Stimulated activated CD4-positive, alpha-beta T cell treated with anti-CD3 and anti-CD28 coated beads, Interleukin-4, amount 100 ng/mL, for 1 hour (primary cell): ENCODE measurements around the gene HSPA12B.

Source experiments
- DNase-seq: peaks from one replicate; pipeline ENCODE4 v3.0.0-alpha.2; 2020

Gene HSPA12B

DNA sequence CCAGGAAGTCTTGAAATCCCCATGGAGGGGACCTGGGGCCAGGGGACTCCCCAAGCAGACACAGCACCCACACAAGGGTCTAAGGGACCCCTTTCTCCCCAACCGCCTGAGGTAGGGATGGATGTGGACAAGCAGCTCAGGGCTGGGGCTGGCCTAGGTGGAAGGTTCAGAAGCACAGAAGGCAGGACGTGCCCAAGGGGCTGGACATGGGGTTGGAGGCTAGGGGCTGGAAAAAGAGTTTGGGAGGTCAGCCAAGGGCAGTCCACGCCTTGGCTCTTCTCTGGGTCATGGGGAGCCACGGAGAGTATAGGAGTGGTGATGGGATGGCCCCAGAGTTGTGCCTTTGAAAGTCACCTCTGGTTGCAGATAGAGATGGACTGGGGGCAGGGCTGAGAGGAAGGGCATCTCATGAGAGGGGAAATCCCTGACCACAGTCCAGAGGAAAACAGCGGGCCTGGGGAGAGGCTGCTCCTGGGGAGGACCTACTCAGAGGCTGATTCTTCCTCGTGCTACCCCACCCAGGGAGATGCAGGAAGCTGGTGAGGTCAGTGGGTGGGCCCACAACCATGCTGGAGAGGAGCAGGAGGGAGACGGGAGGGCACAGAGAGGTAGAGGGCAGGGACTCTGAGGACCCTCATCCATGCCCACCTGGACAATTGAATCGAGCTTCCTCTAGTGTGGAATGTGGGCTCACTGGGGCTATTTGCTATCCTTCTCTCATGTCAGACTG is 2.5 kb upstream of the HSPA12B start:
- no peak for DNase-seq

DNA sequence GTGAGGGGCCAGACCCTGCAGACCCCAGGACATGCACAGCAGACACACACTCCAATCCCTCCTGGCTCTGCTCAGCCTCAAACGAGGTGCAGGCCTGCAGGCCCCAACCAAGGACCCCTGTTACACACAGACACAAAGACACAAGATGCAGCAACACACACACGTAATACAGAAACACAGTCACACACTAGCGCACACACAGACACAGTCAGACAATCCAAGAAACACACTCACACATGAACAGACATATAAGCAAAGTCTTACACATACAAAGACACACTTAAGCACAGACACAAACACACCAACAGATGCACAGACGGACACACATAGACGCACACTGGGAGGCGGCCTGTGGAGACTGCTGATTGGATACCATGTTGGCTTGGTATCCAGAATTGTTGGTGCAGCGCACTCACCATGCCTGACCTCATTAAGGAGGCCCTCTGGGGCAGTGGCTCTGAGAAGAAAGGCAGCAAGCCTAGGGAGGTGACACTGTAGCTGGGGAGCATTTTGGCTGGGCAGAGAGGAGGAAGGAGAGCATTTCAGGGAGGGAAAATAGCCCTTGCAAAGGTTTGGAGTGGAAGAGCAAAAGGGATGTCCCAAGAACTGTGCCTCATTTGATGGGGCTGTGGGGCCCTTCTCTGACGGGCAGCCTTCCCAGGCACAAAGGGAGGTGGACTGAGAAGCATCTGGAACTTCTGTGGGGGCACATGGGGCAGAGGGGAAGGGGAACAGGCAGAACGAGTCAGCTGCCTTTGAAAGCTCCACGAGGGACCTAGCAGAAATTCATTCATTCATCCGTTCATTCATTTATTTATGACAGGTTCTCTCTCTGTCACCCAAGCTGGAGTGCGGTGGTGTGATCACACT is 1.4 kb upstream of the HSPA12B start:
- no peak for DNase-seq

DNA sequence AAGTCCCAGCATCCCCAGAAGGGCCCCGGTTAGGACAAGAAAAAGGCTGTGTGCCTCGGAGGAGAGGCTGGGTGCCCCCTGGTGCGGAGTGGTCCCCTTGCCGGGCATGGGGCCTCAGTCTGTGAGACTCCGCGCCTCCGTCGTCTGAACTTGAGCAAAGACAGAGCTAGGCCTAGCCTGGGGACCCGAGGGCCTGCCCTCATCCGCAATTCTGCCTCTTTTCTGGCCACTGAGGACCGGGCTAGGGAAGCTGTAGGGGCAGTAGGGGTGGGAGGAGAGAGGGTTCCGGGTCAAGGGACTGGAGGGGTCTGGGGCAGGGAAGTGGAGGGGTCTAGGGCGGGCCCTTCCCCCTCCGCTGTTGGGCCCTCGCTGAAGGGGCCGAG is 550 bp upstream of the HSPA12B start:
- no peak for DNase-seq

DNA sequence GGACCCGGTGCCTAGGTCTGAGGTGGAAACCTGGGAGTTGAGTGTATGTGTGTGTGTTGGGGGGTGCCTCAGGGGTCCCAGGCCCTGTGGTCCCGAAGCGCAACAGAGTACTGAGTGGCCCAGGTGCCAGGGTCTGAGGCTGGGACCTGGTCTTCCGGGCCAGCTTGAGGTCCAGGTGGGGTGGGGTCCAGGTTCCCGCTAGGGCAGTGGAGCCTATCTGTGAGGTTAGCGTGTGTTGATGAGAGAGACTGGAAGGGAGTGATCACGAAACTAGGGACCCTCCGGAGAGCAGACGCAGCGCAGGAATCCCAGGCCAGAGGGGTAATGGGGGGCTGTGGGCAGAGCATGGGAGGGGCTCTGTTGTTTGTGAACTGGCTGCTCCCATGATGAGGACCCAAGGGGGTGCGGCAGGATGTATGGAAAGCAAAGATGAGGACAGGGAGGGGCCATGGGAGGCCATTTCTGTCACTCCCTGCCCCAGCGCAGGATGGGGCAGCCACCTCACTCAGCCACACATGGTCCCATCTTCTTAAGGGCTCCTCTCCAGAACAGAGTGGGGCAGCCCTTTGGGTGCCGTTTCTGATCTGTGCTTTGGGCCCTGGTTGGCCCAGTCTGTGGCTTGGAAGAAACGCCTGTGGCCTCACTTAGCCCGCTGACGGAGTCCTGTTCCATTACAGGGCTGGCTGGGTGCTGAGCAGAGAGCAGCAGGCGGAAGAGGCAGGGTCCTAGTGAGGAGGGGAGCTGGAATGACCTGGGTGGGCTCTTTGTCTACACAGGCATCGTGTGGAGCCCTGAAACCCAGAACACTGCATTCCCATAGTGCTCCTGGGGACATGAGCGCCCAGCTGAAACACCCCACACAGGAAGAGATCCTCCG is 872 bp downstream of the HSPA12B start:
- no peak for DNase-seq

DNA sequence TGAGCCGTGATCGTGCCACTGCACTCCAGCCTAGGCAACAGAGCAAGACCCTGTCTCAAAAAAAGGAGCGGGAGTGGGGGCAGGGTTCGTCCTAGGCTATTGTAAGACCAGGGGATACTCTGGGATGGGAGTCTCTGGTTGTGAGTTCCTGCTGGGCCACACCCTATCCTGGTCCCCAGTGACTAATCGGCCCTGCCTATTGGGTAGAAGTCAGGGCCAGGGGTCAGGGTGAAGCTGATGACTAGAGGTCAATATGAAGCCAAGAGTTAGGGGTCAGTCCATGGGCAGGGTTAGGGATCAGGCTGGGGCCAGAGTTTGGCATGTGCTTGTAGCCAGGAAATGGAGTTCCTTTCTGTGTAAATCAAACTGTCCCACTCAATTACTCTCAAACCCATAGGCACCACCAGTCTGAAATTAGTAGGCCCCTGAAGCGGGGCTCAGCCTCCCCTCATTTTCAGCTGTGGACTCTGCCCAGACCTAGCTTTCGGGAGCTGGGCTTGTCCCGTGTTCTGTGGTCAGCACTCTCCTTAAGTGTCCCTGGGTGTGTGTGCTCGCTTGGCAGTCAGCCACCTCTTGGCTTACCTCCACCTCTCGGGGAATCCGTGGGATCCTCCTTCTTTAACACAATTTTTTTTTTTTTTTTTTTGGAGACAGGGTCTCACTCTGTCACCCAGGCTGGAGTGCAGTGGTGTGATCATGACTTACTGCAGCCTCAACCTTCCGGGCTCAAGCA is 1.8 kb downstream of the HSPA12B start:
- no peak for DNase-seq

DNA sequence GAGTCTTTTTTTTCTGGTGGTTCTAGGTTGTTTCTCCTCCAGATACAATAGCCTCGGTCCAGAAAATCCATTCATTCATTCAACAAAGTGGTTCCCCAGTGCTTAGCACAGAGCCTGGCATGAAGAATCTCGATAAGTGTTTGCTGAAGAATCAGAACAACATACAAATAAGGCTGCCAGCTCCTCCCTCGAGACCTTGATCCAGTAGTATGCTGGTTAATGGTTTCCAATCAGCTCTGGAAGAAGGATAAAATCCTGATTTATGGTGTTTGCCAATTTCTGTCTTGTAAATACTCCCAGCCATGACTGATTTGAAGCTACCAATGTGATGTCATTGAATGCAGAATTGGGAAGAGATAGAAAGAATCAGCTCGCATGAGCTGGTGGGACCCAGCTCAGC is 3.3 kb downstream of the HSPA12B start:
- no peak for DNase-seq

DNA sequence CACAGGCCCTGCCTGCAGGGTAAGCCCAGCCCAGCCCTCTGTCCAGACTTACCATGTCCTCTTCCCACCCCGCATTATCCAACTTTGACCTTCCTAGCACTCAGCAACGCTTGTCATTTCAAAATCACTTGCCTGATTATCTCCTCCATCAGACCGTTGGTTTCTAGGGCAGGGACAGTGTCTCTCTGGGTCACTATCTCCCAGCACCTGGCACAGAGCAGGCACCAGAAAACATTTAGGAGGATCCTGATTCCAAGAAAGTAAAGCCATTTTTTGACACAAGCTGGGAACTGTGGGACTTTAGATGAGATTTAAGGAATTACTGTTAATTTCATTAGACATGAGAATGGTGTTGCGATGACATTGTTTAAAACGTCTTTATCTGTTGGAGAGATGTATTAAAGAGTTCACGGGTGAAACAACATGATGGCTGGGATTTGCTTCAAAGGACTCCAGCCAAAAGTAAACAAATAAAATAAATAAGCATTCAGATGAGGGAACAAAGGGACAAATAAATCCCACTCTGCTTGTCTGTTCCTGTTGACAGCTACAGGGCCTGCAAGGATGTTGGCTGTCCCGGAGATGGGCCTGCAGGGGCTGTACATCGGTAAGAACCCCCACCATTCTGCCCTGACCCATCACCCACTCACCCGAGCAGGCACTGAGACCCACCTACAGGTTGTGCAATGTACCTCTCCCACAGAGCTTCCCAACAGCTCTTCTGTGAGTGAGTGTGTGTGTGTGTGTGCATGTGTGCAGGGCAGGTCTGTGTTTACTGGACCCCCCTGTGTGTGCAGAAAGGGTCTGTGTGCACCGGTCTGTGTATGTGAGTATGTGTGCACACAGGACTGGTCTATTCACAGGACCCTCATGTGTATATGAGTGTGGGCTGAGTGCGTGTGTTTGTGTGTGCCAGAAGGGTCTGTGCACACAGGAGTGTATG is 5.9 kb downstream of the HSPA12B start:
- no peak for DNase-seq

DNA sequence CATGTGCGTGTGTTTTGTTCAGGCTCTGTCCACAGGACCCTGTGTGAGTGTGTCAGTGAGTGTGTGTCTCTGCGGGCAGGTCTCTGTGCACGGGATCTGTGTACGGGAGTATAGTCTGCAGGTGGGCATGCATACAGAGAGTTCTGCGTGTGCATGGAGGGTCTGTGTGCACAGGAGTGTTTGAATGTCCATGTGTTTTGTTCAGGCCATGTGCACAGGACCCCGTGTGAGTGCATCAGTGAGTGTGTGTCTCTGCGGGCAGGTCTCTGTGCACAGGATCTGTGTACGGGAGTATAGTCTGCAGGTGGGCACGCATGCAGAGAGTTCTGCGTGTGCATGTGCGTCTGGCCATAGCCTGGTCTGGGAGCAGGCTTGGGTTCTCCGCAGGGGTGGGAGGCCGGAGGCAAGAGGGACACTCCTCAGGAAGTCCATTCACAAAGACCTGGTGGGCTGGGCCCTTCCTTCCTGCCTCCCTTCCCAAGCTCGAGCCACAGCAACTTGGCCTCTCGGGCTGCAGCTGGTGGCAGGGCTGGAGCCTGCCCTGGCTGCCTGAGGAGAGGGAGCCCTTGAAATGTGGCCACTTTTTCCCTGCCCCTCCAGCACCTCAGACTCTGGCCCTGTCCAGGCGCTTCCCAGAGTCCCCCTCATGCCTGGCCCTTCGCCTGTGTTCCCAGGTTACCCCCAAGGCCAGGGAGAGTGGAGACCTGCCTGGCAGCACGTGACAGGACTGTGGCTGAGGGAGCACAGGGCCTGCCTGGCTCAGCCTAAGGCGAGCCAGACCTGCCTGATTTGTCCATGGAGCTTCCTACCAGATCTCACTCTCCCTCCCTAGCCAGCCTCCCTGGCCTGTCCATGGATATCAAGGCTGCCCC is 6.8 kb downstream of the HSPA12B start:
- DNase-seq: no peak

DNA sequence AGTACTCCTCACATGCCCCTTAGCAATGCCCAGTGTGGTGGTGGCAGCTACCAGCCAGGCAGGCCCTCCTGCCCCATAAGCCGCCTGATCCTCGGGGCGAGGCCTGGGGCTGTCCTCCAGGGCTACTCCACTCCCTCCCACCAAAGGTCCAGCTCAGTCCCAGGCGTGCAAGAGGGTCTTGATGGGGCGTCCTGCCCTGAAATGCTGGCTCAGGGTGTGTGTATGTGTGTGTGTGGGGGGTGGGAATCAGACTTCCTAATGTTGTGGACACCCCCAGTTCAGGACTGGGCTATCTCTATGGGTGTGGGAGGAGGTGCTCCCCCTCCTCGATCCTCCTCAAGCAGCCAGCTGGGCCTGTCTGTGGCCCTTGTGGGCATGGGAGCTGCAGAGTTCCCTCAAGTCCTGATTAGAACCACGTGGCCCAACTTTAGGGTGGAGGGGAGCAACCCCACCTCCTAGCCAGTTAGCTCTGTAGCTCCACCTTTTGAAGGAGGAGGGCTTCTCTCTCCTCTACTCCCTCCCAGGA is 7.5 kb downstream of the HSPA12B start:
- no peak for DNase-seq

DNA sequence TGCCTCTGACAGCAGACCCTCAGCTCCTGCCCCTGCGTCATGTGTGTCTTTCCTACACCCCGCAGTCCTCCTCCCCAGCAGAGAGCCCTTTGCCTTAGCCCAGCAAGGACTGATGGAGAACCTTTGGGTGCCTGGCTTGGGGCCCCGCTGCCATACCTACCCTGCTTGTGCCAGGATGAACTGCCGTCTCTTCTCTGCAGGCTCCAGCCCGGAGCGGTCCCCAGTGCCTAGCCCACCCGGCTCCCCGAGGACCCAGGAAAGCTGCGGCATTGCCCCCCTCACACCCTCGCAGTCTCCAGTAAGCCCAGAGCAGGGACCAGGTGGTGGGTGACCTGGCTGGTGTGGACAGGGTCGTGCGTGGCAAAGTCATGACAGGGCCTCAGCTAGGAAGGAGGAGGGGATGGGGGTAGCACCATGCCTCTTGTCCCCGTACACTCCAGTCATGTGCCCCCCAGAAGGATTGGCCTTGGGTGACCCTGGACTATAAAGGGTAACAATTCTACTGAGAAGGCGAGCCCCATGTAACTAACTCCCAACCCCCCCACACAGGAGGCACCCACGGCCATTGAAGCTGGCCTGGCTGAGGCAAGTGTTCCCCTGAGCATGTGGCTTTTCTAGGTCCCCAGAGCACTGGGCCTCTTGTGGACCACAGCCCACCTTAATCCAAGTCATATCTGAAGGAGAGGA is 8.3 kb downstream of the HSPA12B start:
- DNase-seq: no peak

DNA sequence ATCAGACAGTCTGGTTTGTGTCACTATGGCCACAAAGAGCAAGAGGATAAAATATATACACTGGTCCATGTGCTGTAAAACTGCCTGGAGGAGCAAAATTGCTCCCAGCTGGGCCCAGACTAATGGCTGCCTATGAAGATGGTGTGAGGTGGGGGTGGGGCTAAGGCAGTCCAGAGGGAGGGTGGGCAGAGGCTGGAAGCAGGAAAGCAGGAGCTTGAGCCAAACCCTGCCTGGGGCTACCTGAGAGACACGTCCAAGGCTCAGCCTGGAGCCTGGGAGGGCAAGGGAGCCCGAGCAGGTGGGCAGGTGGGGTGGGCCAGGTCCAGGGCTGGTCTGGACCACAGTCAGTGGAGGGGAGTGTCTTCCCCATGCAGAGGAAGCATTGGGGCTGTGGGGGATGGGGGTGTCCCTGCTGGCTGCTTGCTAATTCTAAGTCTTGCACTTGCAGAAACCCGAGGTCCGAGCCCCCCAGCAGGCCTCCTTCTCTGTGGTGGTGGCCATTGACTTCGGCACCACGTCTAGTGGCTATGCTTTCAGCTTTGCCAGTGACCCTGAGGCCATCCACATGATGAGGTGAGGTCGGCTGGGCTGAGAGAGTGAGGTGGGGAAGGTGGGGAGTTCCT is 9.5 kb downstream of the HSPA12B start:
- no peak for DNase-seq

DNA sequence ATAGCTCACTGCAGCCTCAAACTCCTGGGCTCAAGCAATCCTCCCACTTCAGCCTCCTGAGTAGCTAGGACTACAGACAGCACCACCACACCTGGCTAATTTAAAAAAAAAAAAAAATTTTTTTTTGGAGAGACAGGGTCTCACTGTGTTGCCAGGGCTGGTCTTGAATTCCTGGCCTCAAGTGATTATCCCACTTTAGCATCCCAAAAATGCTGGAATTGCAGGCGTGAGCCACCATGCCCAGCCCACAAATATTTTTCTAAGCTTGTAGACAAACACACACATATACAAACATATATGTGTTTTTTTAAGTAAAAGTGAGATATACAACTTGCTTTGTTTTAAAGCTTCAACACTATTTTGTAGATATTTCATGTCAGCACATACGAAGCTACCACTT is 10.8 kb downstream of the HSPA12B start:
- no peak for DNase-seq

DNA sequence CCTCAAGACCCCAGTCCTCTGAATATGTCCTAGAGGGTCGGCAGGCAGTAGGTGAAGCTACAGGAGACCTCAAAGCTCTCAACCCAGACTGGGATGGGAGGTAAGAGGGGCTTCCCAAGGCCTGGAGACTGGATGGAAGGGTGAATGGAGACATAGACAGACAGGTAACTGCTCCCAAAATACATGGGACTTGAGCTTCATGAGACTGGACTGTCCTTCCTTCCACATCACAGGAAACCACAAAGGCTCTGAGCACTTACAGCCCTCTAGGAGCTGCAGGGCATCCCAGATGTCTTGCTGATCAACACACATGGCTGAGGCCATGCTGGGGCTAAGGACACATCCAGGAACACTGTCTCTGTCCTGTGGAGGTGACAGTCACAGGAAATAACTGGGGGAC is 11.6 kb downstream of the HSPA12B start:
- no peak for DNase-seq

DNA sequence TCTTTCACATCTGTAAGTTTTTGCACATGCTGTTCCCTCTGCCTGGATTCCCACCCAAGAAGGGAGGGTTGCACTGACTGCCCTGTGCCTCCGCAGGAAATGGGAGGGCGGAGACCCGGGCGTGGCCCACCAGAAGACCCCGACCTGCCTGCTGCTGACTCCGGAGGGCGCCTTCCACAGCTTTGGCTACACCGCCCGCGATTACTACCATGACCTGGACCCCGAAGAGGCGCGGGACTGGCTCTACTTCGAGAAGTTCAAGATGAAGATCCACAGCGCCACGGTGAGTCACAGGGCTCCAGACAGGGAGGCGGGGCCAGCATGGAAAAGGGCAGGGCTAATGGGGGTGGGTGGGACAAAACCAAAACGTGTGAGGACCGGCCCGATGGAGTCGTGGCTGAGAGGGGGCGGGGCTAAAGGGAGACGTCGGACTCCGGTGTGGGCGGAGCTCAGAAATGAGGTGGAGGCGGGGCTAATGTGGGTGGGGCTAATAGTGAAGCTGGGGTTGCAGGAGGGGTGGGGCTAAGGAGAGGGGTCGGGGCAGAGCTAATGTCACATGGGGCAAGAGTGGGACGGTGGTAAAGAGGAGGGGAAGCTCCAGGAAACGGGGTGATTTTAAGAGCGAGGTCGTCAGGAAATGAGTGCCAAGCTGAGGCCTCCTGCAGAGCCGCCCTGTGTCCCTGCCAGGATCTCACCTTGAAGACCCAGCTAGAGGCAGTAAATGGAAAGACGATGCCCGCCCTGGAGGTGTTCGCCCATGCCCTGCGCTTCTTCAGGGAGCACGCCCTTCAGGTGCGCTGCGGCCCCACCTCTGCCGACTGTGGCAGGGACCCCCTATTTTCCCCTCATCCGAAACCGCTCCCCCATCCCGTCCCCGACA is 12.6 kb downstream of the HSPA12B start:
- peak; percentile 76 for DNase-seq

DNA sequence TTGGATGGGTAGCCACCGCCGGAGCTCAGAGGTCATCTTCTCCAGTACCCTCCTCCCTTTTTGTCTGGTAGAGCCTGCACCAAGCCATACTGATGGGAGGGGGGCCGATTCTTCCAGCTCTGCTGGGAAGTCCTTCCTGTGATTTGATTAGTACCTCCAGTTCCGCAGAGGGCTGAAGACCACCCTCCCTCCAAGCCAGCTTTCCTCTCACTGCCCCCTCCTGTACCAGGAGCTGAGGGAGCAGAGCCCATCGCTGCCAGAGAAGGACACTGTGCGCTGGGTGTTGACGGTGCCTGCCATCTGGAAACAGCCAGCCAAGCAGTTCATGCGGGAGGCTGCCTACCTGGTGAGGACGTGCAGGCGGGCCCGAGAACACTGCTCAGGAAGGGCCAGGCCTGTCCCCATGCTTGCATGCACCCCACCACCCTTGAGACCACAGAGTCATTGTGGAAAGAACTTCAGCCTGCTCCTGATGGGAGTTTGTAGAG is 13.2 kb downstream of the HSPA12B start:
- no peak for DNase-seq

DNA sequence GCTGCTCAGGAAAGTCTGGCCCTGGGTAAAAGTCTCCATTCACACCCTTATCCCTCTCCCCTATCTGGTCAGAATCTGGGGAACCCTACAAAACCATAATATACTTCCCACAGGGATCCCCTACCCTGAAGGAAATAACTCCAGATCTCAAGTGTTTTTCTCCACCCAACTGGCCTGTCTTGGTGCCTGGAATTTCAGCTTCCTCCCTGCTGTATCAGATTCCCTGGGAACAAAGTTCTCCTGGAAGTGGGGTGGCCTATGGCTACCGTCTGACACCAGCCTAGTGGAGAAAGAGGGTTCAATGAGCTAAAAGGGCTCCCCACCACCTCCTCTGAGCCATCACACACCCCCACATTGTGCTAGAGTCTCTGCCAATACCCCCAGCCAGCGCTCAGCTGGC is 15.0 kb downstream of the HSPA12B start:
- no peak for DNase-seq

DNA sequence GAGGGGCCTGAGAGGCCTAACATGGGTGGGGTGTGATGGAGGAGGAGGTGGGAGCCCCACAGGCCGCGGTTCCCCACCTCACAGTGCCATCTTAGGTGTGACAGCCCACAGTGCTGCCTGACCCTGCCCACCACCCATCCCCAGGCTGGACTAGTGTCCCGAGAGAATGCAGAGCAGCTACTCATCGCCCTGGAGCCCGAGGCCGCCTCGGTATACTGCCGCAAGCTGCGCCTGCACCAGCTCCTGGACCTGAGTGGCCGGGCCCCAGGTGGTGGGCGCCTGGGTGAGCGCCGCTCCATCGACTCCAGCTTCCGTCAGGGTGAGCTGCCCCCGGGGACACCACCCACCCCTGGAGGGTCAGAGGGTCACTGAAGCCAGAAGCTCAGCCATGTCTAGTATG is 15.6 kb downstream of the HSPA12B start:
- no peak for DNase-seq
